Endothelial cell of umbilical vein (primary cell): ENCODE results near the gene THSD7A.

ENCODE experiments used
- CTCF ChIP-seq, 2 donors: IDR thresholded peaks; 1 replicate in 1 of 2; 2 replicates in 1 of 2; pipeline ENCODE4 v1.5.1; 2011; ENCODE audit warnings: low read length in 2 of 2, mild to moderate bottlenecking in 2 of 2, moderate library complexity in 2 of 2, control low read depth in 1 of 2, inconsistent platforms in 1 of 2, low read depth in 1 of 2; ENCODE audit not compliant: insufficient read depth in 1 of 2; ENCODE audit errors: extremely low read depth in 1 of 2
- FOS ChIP-seq: IDR thresholded peaks from 2 replicates; pipeline ENCODE4 v1.6.1; 2011; ENCODE audit warnings: mild to moderate bottlenecking, low read length, moderate library complexity, borderline replicate concordance; ENCODE audit not compliant: insufficient read depth
- MYC ChIP-seq: IDR thresholded peaks from one replicate; pipeline ENCODE4 v1.6.1; 2011; ENCODE audit warnings: mild to moderate bottlenecking, low read depth, low read length
- POLR2A ChIP-seq: IDR thresholded peaks from 2 replicates; pipeline ENCODE4 v1.6.1; 2012; ENCODE audit warnings: low read depth, mild to moderate bottlenecking, control low read depth, low read length

- TF ChIP-seq POLR2A (no peak), MYC (no peak), CTCF (IDR thresholded peaks at IDR 0.05; ENCODE audit: extremely low read depth in 1 of 2, insufficient read depth in 1 of 2, low read depth in 1 of 2, low read length in 2 of 2) (no peak), FOS (no peak)
Observed at GRCh38 chr7:11776039-11776438, 56.0 kb downstream of the THSD7A start.
